Upper lobe of left lung (tissue), 6 donors: ENCODE results near the gene ST6GALNAC3. TPM values are rescaled to one million over a fixed set of nuclear protein-coding genes. Genes with fewer than 3 reads are reported as not detected.

Experiments used
- ATAC-seq, 2 donors: fragments of 200-7000 bp; cut with Tn5 transposase; one replicate each; pipeline ENCODE4 v1.9.1; 2022; ENCODE audit warnings: mild to moderate bottlenecking in 2 of 2, moderate library complexity in 2 of 2; ENCODE audit not compliant: low FRiP score in 2 of 2
- DNase-seq, 2 donors: peaks; one replicate each; pipeline ENCODE4 v3.0.0-alpha.2; 2019 to 2020
- H3K27ac ChIP-seq, 4 donors: fragments of 200-600 bp; sonication (generic); one replicate each; pipeline ENCODE4 v1.5.1; 2016 to 2019
- H3K27me3 ChIP-seq, 4 donors: fragments of 200-600 bp; sonication (generic); one replicate each; pipeline ENCODE4 v1.5.1; 2017 to 2019
- H3K36me3 ChIP-seq, 4 donors: fragments of 200-600 bp; sonication (generic); one replicate each; pipeline ENCODE4 v1.5.1; 2016 to 2019
- H3K4me1 ChIP-seq, 4 donors: fragments of 200-600 bp; sonication (generic); one replicate each; pipeline ENCODE4 v1.5.1; 2018 to 2019
- H3K4me3 ChIP-seq, 4 donors: fragments of 200-600 bp; sonication (generic); one replicate each; pipeline ENCODE4 v1.5.1; 2017 to 2019; ENCODE audit warnings: mild to moderate bottlenecking in 2 of 4, moderate library complexity in 1 of 4
- H3K9me3 ChIP-seq, 4 donors: fragments of 200-600 bp; sonication (generic); one replicate each; pipeline ENCODE4 v1.5.1; 2018 to 2019
- CTCF ChIP-seq, 6 experiments: fragments of 450-650 bp in 4 of 6; fragments of 200-600 bp in 2 of 6; sonication (generic) in 2 of 6; IDR thresholded peaks; one replicate each; pipeline ENCODE4 v1.5.1; 2016 to 2019; ENCODE audit warnings: antibody characterized with exemption in 6 of 6
- EP300 ChIP-seq, 4 donors: sonication (generic); formaldehyde crosslinking; IDR thresholded peaks; one replicate each; pipeline ENCODE4 v1.5.1; 2017; ENCODE audit warnings: antibody characterized with exemption in 4 of 4, control low read depth in 2 of 4
- POLR2A ChIP-seq, 4 donors: fragments of 450-650 bp; IDR thresholded peaks; one replicate each; pipeline ENCODE4 v1.5.1; 2016 to 2017; ENCODE audit warnings: antibody characterized with exemption in 4 of 4, mild to moderate bottlenecking in 2 of 4
- POLR2AphosphoS5 ChIP-seq, 2 donors: sonication (generic); formaldehyde crosslinking; IDR thresholded peaks; one replicate each; pipeline ENCODE4 v1.5.1; 2017; ENCODE audit warnings: antibody characterized with exemption in 2 of 2
- WGBS, 2 donors: methylation state at CpG; one replicate each; pipeline ENCODE4 v1.1.5; 2017 to 2018; 5-methylcytosine and 5-hydroxymethylcytosine counted together
- total RNA-seq, 6 donors: library from RNA; depleted of rRNA in 4 of 6; stranded (reverse); fragments of >200 nt in 4 of 6; gene quantifications; one replicate each; pipeline versions ENCODE4 v1.1.0 to v1.2.1, GENCODE V29; 2016 to 2021
- donor health status: DM: no; HTN: no; CAD: no; lungs with moderate emphysema.
- donor health status: DM: no; HTN: yes; CAD: no; lungs with severe emphysema.

Gene ST6GALNAC3
- 10 to 100 TPM in 4 of 6 donors, 1 to 10 TPM in 2; 5.8 to 13.1 (median 11.3) TPM for total RNA-seq

- H3K36me3 ChIP-seq: no peaks in the 10 kb centered on the region
- peak within 1 kb of the TSS; percentile 57 to 83 (median 74) for H3K4me3 ChIP-seq
- peak; percentile 87 to 97 for DNase-seq
- no peaks in the 10 kb centered on the region for H3K9me3 ChIP-seq
- peak in 3 of 4 donors; percentile 45 to 79 (median 72) for TF ChIP-seq POLR2A (IDR thresholded peaks at IDR 0.05)
- no peak for TF ChIP-seq CTCF (IDR thresholded peaks at IDR 0.05)
- no peak for TF ChIP-seq EP300 (IDR thresholded peaks at IDR 0.05)
- peak; percentile 71 to 92 for TF ChIP-seq POLR2AphosphoS5 (IDR thresholded peaks at IDR 0.05)
- H3K4me1 ChIP-seq: peaks cover 3 to 17% (median 13%) of the 10 kb centered on the region in 4 donors
- H3K27me3 ChIP-seq: no peaks in the 10 kb centered on the region
- WGBS, 2 donors: 1 to 2% methylated on average over 37 to 50 of the region's 59 CpGs
- H3K27ac ChIP-seq: peak within 1 kb of the TSS; percentile 84 to 93 (median 88)
- ATAC-seq: peak; percentile 93 to 98
Observed at GRCh38 chr1:76074321-76075187, at the start of gene ST6GALNAC3. Gene ST6GALNAC3 (plus strand): TSS chr1:76074746.

DNA sequence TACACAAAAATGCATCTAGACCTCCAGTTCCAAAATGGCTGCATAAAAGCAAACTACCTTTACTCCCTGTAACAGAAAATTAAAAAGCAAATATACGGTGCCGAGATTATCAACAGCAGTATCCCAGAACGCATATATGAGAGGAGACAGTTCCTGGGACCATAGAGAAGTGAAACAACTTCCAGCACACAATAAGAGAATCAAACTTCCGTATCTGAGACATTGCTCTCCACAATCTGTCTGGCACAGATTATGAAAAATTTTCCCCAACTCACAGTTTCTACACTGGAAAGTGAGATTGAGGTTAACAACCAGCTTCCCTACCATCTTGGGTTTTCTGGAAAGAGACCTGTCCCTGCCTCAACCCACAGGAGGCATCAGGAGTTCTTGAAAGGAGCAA lies 47.2 kb upstream of the ST6GALNAC3 start:
- 84 to 86% methylated on average over 4 of the region's 4 CpGs for WGBS, 2 donors
- peaks cover 0 to 4% (median 0%) of the 10 kb centered on the region in 4 donors for H3K4me1 ChIP-seq
- H3K27ac ChIP-seq: no peak overlapping the region
- H3K27me3 ChIP-seq: no peaks in the 10 kb centered on the region
- ATAC-seq (no peak), DNase-seq (no peak)
- H3K4me3 ChIP-seq: no peak overlapping the region
- no peak for TF ChIP-seq POLR2A (IDR thresholded peaks at IDR 0.05)
- TF ChIP-seq POLR2AphosphoS5 (IDR thresholded peaks at IDR 0.05): no peak
- no peak for TF ChIP-seq EP300 (IDR thresholded peaks at IDR 0.05)
- no peak for TF ChIP-seq CTCF (IDR thresholded peaks at IDR 0.05)
- H3K9me3 ChIP-seq: no peaks in the 10 kb centered on the region
- H3K36me3 ChIP-seq: no peaks in the 10 kb centered on the region

- H3K36me3 ChIP-seq: no peaks in the 10 kb centered on the region
- ATAC-seq (no peak), DNase-seq (no peak)
- no peaks in the 10 kb centered on the region for H3K9me3 ChIP-seq
- no peak overlapping the region for H3K27ac ChIP-seq
- no peak for TF ChIP-seq POLR2AphosphoS5 (IDR thresholded peaks at IDR 0.05)
- no peak for TF ChIP-seq EP300 (IDR thresholded peaks at IDR 0.05)
- TF ChIP-seq POLR2A (IDR thresholded peaks at IDR 0.05): no peak
- no peak for TF ChIP-seq CTCF (IDR thresholded peaks at IDR 0.05)
- no peaks in the 10 kb centered on the region for H3K27me3 ChIP-seq
- 49 to 62% methylated on average over 1 of the region's 1 CpG for WGBS, 2 donors
- peaks cover 0 to 4% (median 0%) of the 10 kb centered on the region in 4 donors for H3K4me1 ChIP-seq
- H3K4me3 ChIP-seq: no peak overlapping the region
Observed at GRCh38 chr1:76029331-76029730, 45.2 kb upstream of the ST6GALNAC3 start.

DNA sequence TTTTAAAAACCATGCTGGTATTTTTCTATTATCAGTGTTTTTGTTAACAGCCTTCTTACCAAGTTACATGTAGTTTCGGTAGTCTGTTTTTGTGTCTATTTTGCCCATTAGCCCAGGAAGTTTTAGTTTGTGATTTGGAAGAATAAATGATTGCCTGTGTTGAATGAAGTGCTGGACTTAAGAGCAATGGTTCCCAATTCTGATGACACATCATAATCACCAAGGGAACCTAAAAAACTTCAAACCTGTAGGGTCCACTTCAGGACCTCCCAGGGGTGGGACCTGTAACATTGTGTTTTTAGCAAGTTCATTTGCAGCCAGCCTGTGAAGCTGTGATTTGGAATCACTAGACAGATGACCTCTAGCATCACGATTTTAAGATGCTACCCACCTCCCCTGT lies 43.0 kb upstream of the ST6GALNAC3 start:
- H3K36me3 ChIP-seq: no peaks in the 10 kb centered on the region
- no peak for DNase-seq
- no peak for ATAC-seq
- WGBS, 2 donors: 77 to 83% methylated on average over 2 of the region's 2 CpGs
- no peak overlapping the region for H3K27ac ChIP-seq
- peaks cover 0 to 4% (median 0%) of the 10 kb centered on the region in 4 donors for H3K4me1 ChIP-seq
- no peak for TF ChIP-seq POLR2AphosphoS5 (IDR thresholded peaks at IDR 0.05)
- no peak for TF ChIP-seq EP300 (IDR thresholded peaks at IDR 0.05)
- no peak for TF ChIP-seq POLR2A (IDR thresholded peaks at IDR 0.05)
- TF ChIP-seq CTCF (IDR thresholded peaks at IDR 0.05): no peak
- no peaks in the 10 kb centered on the region for H3K9me3 ChIP-seq
- H3K27me3 ChIP-seq: no peaks in the 10 kb centered on the region
- no peak overlapping the region for H3K4me3 ChIP-seq
